K562 (cell line): ENCODE data around the gene MYO3B. TPM values are rescaled to one million over a fixed set of nuclear protein-coding genes. Genes with fewer than 3 reads are reported as not detected.
A peak's percentile ranks its signal among the peaks of the same experiment; 100 is the strongest.

Source experiments
- CHCHD3 ChIP-seq: fragments of 250-450 bp; sonication (Bioruptor Pico); IDR thresholded peaks from 2 replicates; pipeline ENCODE4 v2.1.2; 2022; ENCODE audit warnings: mild to moderate bottlenecking
- CSDE1 ChIP-seq, 2 experiments: fragments of 450-650 bp; IDR thresholded peaks; 2 replicates each; pipeline ENCODE4 v1.6.1; 2016; ENCODE audit warnings: mild to moderate bottlenecking in 1 of 2
- ELK1 ChIP-seq: sonication (generic); formaldehyde crosslinking; IDR thresholded peaks from 2 replicates; pipeline ENCODE4 v1.8.1; 2022; ENCODE audit warnings: missing genetic modification reagents
- MAFK ChIP-seq: IDR thresholded peaks from 2 replicates; pipeline ENCODE4 v1.6.1; 2011; ENCODE audit warnings: low read length, improper control_type of control experiment
- SLC30A9 ChIP-seq: fragments of 250-450 bp; sonication (Bioruptor Pico); IDR thresholded peaks from 2 replicates; pipeline ENCODE4 v1.8.0; 2022; ENCODE audit warnings: mild to moderate bottlenecking, moderate library complexity
- TEAD4 ChIP-seq, 2 experiments: sonication (generic) in 1 of 2; formaldehyde crosslinking in 1 of 2; IDR thresholded peaks; 2 replicates each; pipeline versions ENCODE4 v1.6.1 to v1.8.0; 2012 to 2022; ENCODE audit warnings: borderline replicate concordance in 1 of 2, inconsistent platforms in 1 of 2, low read length in 1 of 2, mild to moderate bottlenecking in 1 of 2, missing genetic modification reagents in 1 of 2
- WHSC1 ChIP-seq: IDR thresholded peaks from one replicate; pipeline ENCODE4 v1.6.1; 2012; ENCODE audit warnings: low read length, control low read depth, inconsistent platforms
- polyA plus RNA-seq, 8 experiments: library from polyadenylated mRNA; depleted of rRNA in 4 of 8; stranded (reverse) in 5 of 8; unstranded in 3 of 8; fragments of >200 nt; fragmentation: Nextera tagmentation in 2 of 8; fragmentation: Illumina TruSeq in 1 of 8; extraction: Ambion mirVana in 2 of 8; extraction: Trizol in 1 of 8; gene quantifications; 2 replicates each; pipeline versions ENCODE4 v1.2.1 to v1.2.3, GENCODE V29; 2011 to 2014; ENCODE audit warnings: inconsistent platforms in 1 of 8, missing spikeins in 1 of 8
- total RNA-seq, 7 experiments: library from RNA; depleted of rRNA in 6 of 7; stranded (reverse); fragments of >200 nt in 6 of 7; fragmentation: Illumina TruSeq in 2 of 7; extraction: Trizol in 2 of 7; gene quantifications; 2 replicates each; pipeline versions ENCODE4 v1.2.1 to v1.2.3, GENCODE V29; 2011 to 2021; ENCODE audit warnings: low replicate concordance in 1 of 7
- TF ChIP-seq, protein P1 (sequence below): sonication (generic); formaldehyde crosslinking; IDR thresholded peaks from 2 replicates; pipeline ENCODE4 v1.8.1; 2023; ENCODE audit warnings: missing genetic modification reagents, mild to moderate bottlenecking, borderline replicate concordance
- TF ChIP-seq, protein P2 (sequence below): fragments of 450-650 bp; IDR thresholded peaks from 2 replicates; pipeline ENCODE4 v1.6.1; 2016; ENCODE audit warnings: missing biosample characterization, missing genetic modification characterization
- TF ChIP-seq, protein P3 (sequence below), 3 experiments: IDR thresholded peaks in 2 of 3; conservative IDR thresholded peaks in 1 of 3; 2 replicates each; pipeline ENCODE4 v1.5.1; 2011 to 2012; ENCODE audit warnings: low read length in 3 of 3, mild to moderate bottlenecking in 3 of 3, control low read depth in 2 of 3, improper control_type of control experiment in 1 of 3, inconsistent platforms in 1 of 3, low read depth in 1 of 3, mixed read lengths in 1 of 3, moderate library complexity in 1 of 3; ENCODE audit not compliant: insufficient read depth in 2 of 3
- TF ChIP-seq, protein P4 (sequence below): fragments of 450-650 bp; IDR thresholded peaks from 2 replicates; pipeline ENCODE4 v1.6.1; 2016; ENCODE audit warnings: borderline replicate concordance
- TF ChIP-seq, protein P5 (sequence below): fragments of 450-650 bp; IDR thresholded peaks from 2 replicates; pipeline ENCODE4 v1.6.1; 2018; ENCODE audit not compliant: partially characterized antibody

The MYO3B gene
- total and polyA plus RNA-seq, 9 of the 15 experiments (the other 6 are each of a cell fraction or from before 2014, with no cell fraction given) = 2.7 to 6.5 (median 3.6) TPM

GRCh38 chr2:170247882-170248393, 70.0 kb downstream of the MYO3B start (continued):
- TF ChIP-seq, protein P1, sequence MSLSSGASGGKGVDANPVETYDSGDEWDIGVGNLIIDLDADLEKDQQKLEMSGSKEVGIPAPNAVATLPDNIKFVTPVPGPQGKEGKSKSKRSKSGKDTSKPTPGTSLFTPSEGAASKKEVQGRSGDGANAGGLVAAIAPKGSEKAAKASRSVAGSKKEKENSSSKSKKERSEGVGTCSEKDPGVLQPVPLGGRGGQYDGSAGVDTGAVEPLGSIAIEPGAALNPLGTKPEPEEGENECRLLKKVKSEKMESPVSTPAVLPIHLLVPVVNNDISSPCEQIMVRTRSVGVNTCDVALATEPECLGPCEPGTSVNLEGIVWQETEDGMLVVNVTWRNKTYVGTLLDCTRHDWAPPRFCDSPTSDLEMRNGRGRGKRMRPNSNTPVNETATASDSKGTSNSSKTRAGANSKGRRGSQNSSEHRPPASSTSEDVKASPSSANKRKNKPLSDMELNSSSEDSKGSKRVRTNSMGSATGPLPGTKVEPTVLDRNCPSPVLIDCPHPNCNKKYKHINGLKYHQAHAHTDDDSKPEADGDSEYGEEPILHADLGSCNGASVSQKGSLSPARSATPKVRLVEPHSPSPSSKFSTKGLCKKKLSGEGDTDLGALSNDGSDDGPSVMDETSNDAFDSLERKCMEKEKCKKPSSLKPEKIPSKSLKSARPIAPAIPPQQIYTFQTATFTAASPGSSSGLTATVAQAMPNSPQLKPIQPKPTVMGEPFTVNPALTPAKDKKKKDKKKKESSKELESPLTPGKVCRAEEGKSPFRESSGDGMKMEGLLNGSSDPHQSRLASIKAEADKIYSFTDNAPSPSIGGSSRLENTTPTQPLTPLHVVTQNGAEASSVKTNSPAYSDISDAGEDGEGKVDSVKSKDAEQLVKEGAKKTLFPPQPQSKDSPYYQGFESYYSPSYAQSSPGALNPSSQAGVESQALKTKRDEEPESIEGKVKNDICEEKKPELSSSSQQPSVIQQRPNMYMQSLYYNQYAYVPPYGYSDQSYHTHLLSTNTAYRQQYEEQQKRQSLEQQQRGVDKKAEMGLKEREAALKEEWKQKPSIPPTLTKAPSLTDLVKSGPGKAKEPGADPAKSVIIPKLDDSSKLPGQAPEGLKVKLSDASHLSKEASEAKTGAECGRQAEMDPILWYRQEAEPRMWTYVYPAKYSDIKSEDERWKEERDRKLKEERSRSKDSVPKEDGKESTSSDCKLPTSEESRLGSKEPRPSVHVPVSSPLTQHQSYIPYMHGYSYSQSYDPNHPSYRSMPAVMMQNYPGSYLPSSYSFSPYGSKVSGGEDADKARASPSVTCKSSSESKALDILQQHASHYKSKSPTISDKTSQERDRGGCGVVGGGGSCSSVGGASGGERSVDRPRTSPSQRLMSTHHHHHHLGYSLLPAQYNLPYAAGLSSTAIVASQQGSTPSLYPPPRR = no peak
- no peak for TF ChIP-seq CHCHD3 (CRISPR knock-in tag)
- TF ChIP-seq TEAD4 (IDR thresholded peaks at IDR 0.05; ENCODE audit: low read length) = peak; percentile 75
- no peak for TF ChIP-seq TEAD4 (CRISPR knock-in tag; IDR thresholded peaks at IDR 0.05; ENCODE audit: borderline replicate concordance)
- TF ChIP-seq, protein P2, sequence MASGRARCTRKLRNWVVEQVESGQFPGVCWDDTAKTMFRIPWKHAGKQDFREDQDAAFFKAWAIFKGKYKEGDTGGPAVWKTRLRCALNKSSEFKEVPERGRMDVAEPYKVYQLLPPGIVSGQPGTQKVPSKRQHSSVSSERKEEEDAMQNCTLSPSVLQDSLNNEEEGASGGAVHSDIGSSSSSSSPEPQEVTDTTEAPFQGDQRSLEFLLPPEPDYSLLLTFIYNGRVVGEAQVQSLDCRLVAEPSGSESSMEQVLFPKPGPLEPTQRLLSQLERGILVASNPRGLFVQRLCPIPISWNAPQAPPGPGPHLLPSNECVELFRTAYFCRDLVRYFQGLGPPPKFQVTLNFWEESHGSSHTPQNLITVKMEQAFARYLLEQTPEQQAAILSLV (tag) = no peak
- TF ChIP-seq, protein P3, sequence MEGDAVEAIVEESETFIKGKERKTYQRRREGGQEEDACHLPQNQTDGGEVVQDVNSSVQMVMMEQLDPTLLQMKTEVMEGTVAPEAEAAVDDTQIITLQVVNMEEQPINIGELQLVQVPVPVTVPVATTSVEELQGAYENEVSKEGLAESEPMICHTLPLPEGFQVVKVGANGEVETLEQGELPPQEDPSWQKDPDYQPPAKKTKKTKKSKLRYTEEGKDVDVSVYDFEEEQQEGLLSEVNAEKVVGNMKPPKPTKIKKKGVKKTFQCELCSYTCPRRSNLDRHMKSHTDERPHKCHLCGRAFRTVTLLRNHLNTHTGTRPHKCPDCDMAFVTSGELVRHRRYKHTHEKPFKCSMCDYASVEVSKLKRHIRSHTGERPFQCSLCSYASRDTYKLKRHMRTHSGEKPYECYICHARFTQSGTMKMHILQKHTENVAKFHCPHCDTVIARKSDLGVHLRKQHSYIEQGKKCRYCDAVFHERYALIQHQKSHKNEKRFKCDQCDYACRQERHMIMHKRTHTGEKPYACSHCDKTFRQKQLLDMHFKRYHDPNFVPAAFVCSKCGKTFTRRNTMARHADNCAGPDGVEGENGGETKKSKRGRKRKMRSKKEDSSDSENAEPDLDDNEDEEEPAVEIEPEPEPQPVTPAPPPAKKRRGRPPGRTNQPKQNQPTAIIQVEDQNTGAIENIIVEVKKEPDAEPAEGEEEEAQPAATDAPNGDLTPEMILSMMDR (IDR thresholded peaks at IDR 0.05 in 2 of 3, conservative IDR thresholded peaks at IDR 0.05 in 1 of 3; ENCODE audit: insufficient read depth in 2 of 3, low read depth in 1 of 3, low read length in 3 of 3) = no peak
- TF ChIP-seq WHSC1 = no peak
- TF ChIP-seq MAFK = no peak
- TF ChIP-seq CSDE1 (IDR thresholded peaks at IDR 0.05) = no peak
- TF ChIP-seq, protein P4, sequence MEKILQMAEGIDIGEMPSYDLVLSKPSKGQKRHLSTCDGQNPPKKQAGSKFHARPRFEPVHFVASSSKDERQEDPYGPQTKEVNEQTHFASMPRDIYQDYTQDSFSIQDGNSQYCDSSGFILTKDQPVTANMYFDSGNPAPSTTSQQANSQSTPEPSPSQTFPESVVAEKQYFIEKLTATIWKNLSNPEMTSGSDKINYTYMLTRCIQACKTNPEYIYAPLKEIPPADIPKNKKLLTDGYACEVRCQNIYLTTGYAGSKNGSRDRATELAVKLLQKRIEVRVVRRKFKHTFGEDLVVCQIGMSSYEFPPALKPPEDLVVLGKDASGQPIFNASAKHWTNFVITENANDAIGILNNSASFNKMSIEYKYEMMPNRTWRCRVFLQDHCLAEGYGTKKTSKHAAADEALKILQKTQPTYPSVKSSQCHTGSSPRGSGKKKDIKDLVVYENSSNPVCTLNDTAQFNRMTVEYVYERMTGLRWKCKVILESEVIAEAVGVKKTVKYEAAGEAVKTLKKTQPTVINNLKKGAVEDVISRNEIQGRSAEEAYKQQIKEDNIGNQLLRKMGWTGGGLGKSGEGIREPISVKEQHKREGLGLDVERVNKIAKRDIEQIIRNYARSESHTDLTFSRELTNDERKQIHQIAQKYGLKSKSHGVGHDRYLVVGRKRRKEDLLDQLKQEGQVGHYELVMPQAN = no peak
- TF ChIP-seq, protein P5, sequence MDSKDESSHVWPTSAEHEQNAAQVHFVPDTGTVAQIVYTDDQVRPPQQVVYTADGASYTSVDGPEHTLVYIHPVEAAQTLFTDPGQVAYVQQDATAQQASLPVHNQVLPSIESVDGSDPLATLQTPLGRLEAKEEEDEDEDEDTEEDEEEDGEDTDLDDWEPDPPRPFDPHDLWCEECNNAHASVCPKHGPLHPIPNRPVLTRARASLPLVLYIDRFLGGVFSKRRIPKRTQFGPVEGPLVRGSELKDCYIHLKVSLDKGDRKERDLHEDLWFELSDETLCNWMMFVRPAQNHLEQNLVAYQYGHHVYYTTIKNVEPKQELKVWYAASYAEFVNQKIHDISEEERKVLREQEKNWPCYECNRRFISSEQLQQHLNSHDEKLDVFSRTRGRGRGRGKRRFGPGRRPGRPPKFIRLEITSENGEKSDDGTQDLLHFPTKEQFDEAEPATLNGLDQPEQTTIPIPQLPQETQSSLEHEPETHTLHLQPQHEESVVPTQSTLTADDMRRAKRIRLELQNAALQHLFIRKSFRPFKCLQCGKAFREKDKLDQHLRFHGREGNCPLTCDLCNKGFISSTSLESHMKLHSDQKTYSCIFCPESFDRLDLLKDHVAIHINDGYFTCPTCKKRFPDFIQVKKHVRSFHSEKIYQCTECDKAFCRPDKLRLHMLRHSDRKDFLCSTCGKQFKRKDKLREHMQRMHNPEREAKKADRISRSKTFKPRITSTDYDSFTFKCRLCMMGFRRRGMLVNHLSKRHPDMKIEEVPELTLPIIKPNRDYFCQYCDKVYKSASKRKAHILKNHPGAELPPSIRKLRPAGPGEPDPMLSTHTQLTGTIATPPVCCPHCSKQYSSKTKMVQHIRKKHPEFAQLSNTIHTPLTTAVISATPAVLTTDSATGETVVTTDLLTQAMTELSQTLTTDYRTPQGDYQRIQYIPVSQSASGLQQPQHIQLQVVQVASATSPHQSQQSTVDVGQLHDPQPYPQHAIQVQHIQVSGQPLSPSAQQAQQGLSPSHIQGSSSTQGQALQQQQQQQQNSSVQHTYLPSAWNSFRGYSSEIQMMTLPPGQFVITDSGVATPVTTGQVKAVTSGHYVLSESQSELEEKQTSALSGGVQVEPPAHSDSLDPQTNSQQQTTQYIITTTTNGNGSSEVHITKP = peak; percentile 31
- no peak for TF ChIP-seq SLC30A9 (CRISPR knock-in tag)
- TF ChIP-seq ELK1 (CRISPR knock-in tag) = no peak
